ENCODE results near the gene AHDC1. TPM values are rescaled to one million over a fixed set of nuclear protein-coding genes. Genes with fewer than 3 reads are reported as not detected.
"Not testable (repeated sequence)": the region's sequence is repeated elsewhere in the genome, so short reads cannot be mapped to it uniquely, and the experiment has no call there.

The AHDC1 gene
- total and polyA plus RNA-seq, 2 of the 13 experiments (the other 11 are each of a cell fraction or from before 2014, with no cell fraction given): 1.0 to 2.7 TPM

DNA sequence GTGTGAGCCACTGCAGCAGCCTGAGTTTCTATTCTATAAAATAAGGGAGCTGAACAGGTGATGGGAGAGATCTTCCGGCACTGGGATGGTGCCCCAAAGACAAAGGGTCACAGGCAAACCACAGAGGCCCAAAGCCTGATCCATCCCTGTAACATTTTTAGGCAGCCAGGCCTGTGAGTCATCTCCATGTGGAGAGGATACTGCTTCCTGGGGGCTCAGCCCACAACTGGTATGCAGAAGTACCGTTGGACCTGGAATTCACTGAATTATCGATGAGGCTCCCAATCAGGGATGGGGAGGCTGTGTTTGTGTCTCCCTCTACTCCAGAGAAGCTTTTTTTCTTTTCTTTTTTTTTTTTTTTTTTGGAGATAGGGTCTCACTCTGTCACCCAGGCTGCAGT, 65.2 kb downstream of the AHDC1 start:
- FAIRE-seq (no peak), DNase-seq (ENCODE audit: low spot score) (no peak), ATAC-seq (no peak)
- Histone ChIP-seq H3K9ac (ENCODE audit: insufficient read depth, low read depth, low read length) (no peak overlapping the region), H3K4me2 (ENCODE audit: low read depth, low read length) (no peak overlapping the region), H2AFZ (ENCODE audit: low read length) (no peak overlapping the region), H3K9me3 (ENCODE audit: low read length) (no peaks in the 10 kb centered on the region), H3K4me3 (replicated peaks in 1 of 3; ENCODE audit: insufficient read depth in 1 of 3, low read depth in 2 of 3, low read length in 3 of 3) (no peak overlapping the region), H3K27ac (ENCODE audit: extremely low read length, insufficient read depth, low read length) (no peak overlapping the region), H4K20me1 (ENCODE audit: insufficient read depth, low read length) (no peaks in the 10 kb centered on the region), H3K4me1 (ENCODE audit: insufficient read depth, low read length) (peaks cover 43% of the 10 kb centered on the region), H3K79me2 (ENCODE audit: insufficient read depth, low read length) (peaks cover 3% of the 10 kb centered on the region), H3K36me3 (replicated peaks in 1 of 2; ENCODE audit: control insufficient read depth in 1 of 2, insufficient read depth in 2 of 2, low read length in 2 of 2) (peaks cover 0 to 3% of the 10 kb centered on the region in 2 experiments; a peak in 2 of 5 replicates), H3K27me3 (ENCODE audit: control insufficient read depth in 1 of 2, insufficient read depth in 2 of 2, low read length in 2 of 2) (no peaks in the 10 kb centered on the region)
- TF ChIP-seq, protein P1, sequence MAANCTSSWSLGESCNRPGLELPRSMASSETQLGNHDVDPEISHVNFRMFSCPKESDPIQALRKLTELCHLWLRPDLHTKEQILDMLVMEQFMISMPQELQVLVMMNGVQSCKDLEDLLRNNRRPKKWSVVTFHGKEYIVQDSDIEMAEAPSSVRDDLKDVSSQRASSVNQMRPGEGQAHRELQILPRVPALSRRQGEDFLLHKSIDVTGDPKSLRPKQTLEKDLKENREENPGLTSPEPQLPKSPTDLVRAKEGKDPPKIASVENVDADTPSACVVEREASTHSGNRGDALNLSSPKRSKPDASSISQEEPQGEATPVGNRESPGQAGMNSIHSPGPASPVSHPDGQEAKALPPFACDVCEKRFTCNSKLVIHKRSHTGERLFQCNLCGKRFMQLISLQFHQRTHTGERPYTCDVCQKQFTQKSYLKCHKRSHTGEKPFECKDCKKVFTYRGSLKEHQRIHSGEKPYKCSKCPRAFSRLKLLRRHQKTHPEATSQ (CRISPR knock-in tag; IDR thresholded peaks at IDR 0.05; ENCODE audit: borderline replicate concordance): no peak
- TF ChIP-seq ZNF703 (CRISPR knock-in tag; IDR thresholded peaks at IDR 0.05; ENCODE audit: borderline replicate concordance): no peak
- TF ChIP-seq KLF16 (CRISPR knock-in tag; IDR thresholded peaks at IDR 0.05): no peak
- TF ChIP-seq HNF4A (CRISPR knock-in tag; IDR thresholded peaks at IDR 0.05): no peak
- no peak for TF ChIP-seq ZNF747 (CRISPR knock-in tag; IDR thresholded peaks at IDR 0.05; ENCODE audit: borderline replicate concordance)
- TF ChIP-seq ZNF354B (CRISPR knock-in tag; IDR thresholded peaks at IDR 0.05): no peak
- no peak for TF ChIP-seq ZBTB21 (CRISPR knock-in tag; IDR thresholded peaks at IDR 0.05)
- no peak for TF ChIP-seq ZBTB8A (CRISPR knock-in tag; IDR thresholded peaks at IDR 0.05; ENCODE audit: borderline replicate concordance, low read depth)
- TF ChIP-seq MBD4 (IDR thresholded peaks at IDR 0.05; ENCODE audit: borderline replicate concordance, low read length): no peak
- TF ChIP-seq ZNF20 (CRISPR knock-in tag; IDR thresholded peaks at IDR 0.05): no peak
- CTCF ChIA-PET (ENCODE audit: low intra/inter-chr PET ratio, low total read pairs): no interaction called here
- POLR2A ChIA-PET: no interaction called here
- in situ Hi-C loops (cut with HindIII; ENCODE audit: extremely low pct_ligation_motif_present, low pct_unique_long_range_greater_than_20kb): no loop called here
- no TSS peak for BruUV-seq (replicated peaks)
- WGBS (ENCODE audit: low lambda C conversion rate): 80% methylated on average over 3 of the region's 3 CpGs
- intact Hi-C loops (cut with micrococcal nuclease; ENCODE audit: unreplicated experiment): no loop called here

DNA sequence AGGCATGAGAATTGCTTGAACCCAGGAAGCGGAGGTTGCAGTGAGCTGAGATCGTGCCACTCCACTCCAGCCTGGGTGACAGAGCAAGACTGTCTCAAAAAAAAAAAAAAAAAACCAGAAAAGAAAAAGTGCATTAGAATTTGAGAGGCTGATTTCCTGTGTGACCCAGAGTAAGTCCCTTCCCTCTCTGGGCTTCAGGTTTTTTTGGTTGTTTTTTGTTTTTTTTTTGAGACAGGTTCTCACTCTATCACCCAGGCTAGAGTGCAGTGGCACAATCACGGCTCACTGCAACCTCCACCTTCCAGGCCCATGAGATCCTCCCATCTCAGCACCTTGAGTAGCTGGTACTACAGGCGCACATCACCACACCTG, 65.7 kb downstream of the AHDC1 start:
- POLR2A ChIA-PET; DNase-seq (ENCODE audit: low spot score); H3K9me3 ChIP-seq (ENCODE audit: low read length); FAIRE-seq; H4K20me1 ChIP-seq (ENCODE audit: insufficient read depth, low read length); H3K9ac ChIP-seq (ENCODE audit: insufficient read depth, low read depth, low read length); H3K27ac ChIP-seq (ENCODE audit: extremely low read length, insufficient read depth, low read length); BruUV-seq (replicated peaks); H2AFZ ChIP-seq (ENCODE audit: low read length); H3K4me2 ChIP-seq (ENCODE audit: low read depth, low read length); intact Hi-C loops (cut with micrococcal nuclease; ENCODE audit: unreplicated experiment); ATAC-seq; H3K27me3 ChIP-seq (ENCODE audit: control insufficient read depth in 1 of 2, insufficient read depth in 2 of 2, low read length in 2 of 2); in situ Hi-C loops (cut with HindIII; ENCODE audit: extremely low pct_ligation_motif_present, low pct_unique_long_range_greater_than_20kb); CTCF ChIA-PET (ENCODE audit: low intra/inter-chr PET ratio, low total read pairs); H3K36me3 ChIP-seq (replicated peaks in 1 of 2; ENCODE audit: control insufficient read depth in 1 of 2, insufficient read depth in 2 of 2, low read length in 2 of 2); H3K4me3 ChIP-seq (replicated peaks in 1 of 3; ENCODE audit: insufficient read depth in 1 of 3, low read depth in 2 of 3, low read length in 3 of 3); H3K79me2 ChIP-seq (ENCODE audit: insufficient read depth, low read length): not testable (repeated sequence)
- peaks cover 38% of the 10 kb centered on the region for H3K4me1 ChIP-seq (ENCODE audit: insufficient read depth, low read length)
- WGBS (ENCODE audit: low lambda C conversion rate): 97% methylated on average over 4 of the region's 4 CpGs

All from HepG2 (cell line).